ENCODE data around the gene KCNMA1. TPM values are rescaled to one million over a fixed set of nuclear protein-coding genes. Genes with fewer than 3 reads are reported as not detected.

The KCNMA1 gene
- total RNA-seq, 1 experiment from 2014 or later: 0.70 TPM

DNA sequence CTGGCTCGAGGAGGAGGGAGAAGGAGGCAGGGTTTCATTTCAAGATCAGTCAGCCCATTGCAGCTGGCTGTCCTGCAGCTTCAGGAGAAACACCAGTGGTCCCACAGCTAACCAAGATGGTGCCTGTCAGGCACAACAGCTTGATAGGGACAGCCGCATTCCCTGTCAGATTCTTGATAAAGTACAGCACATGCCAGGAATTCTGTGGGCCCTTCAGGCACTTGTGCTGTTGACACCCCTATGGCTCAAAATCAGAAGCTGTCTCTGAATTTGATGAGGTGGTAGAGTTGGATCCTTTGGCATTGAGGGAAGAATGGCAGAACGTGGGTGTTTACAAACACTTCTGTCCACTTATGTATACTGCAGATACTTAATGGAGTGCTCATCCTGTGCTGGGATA lies 354.3 kb downstream of the KCNMA1 start:
- ChIA-PET CTCF (no interaction called here), POLR2A (ENCODE audit: unreplicated experiment) (no interaction called here)
- H4K20me1 ChIP-seq (ENCODE audit: insufficient read depth): no peaks in the 10 kb centered on the region; the same call in 1 of the 2 replicates

DNA sequence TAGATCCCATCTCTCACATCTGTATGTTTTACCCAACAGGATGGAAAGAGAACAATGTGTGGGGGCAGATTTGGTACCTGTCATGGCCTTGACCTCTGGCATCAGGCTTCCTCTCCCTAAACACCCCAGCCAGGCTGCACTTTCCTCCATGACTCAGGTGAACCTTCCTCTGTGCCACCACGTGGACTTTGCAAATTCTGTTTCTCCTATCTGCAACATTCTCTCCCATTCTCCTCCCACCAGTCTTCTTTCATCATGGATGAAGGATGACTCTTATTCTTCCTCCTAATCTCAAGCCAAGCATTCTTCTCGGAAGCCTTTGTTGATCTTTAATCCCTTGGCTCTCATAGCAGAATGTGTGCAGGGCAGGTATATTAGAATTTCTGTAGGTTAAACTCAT lies 355.4 kb downstream of the KCNMA1 start:
- Histone ChIP-seq H3K4me1 (replicated peaks; ENCODE audit: insufficient read depth) (peaks cover 17% of the 10 kb centered on the region), H3K27ac (no peak overlapping the region), H3K4me2 (no peak overlapping the region), H3K27me3 (ENCODE audit: insufficient read depth, low read depth) (no peaks in the 10 kb centered on the region), H2AFZ (no peak overlapping the region), H3K79me2 (ENCODE audit: low read depth) (no peaks in the 10 kb centered on the region), H3K9me3 (ENCODE audit: insufficient read depth, low read depth) (no peaks in the 10 kb centered on the region), H3K36me3 (ENCODE audit: low read depth) (no peaks in the 10 kb centered on the region), H4K20me1 (ENCODE audit: insufficient read depth) (no peaks in the 10 kb centered on the region; the same call in 1 of the 2 replicates), H3K9me2 (ENCODE audit: insufficient read depth) (no peaks in the 10 kb centered on the region), H3F3A (ENCODE audit: insufficient read depth, low read depth) (no peaks in the 10 kb centered on the region), H3K4me3 (no peak overlapping the region)
- no TSS peak for BruUV-seq (replicated peaks)
- POLR2A ChIA-PET (ENCODE audit: unreplicated experiment): no interaction called here
- CTCF ChIA-PET: no interaction called here
- no peak for DNase-seq
- no peak for TF ChIP-seq EZH2 (IDR thresholded peaks at IDR 0.05; ENCODE audit: low read depth)
- TF ChIP-seq, protein P1, sequence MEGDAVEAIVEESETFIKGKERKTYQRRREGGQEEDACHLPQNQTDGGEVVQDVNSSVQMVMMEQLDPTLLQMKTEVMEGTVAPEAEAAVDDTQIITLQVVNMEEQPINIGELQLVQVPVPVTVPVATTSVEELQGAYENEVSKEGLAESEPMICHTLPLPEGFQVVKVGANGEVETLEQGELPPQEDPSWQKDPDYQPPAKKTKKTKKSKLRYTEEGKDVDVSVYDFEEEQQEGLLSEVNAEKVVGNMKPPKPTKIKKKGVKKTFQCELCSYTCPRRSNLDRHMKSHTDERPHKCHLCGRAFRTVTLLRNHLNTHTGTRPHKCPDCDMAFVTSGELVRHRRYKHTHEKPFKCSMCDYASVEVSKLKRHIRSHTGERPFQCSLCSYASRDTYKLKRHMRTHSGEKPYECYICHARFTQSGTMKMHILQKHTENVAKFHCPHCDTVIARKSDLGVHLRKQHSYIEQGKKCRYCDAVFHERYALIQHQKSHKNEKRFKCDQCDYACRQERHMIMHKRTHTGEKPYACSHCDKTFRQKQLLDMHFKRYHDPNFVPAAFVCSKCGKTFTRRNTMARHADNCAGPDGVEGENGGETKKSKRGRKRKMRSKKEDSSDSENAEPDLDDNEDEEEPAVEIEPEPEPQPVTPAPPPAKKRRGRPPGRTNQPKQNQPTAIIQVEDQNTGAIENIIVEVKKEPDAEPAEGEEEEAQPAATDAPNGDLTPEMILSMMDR (conservative IDR thresholded peaks at IDR 0.05): no peak
- intact Hi-C loops (cut with micrococcal nuclease; ENCODE audit: unreplicated experiment): no loop called here

More for the DNA sequence above, 354.3 kb downstream of the KCNMA1 start:
- Histone ChIP-seq H3K79me2 (ENCODE audit: low read depth) (no peaks in the 10 kb centered on the region), H2AFZ (no peak overlapping the region), H3F3A (ENCODE audit: insufficient read depth, low read depth) (no peaks in the 10 kb centered on the region), H3K36me3 (ENCODE audit: low read depth) (no peaks in the 10 kb centered on the region), H3K9me2 (ENCODE audit: insufficient read depth) (no peaks in the 10 kb centered on the region), H3K4me1 (replicated peaks; ENCODE audit: insufficient read depth) (peaks cover 17% of the 10 kb centered on the region), H3K27me3 (ENCODE audit: insufficient read depth, low read depth) (no peaks in the 10 kb centered on the region), H3K4me3 (no peak overlapping the region), H3K9me3 (ENCODE audit: insufficient read depth, low read depth) (no peaks in the 10 kb centered on the region), H3K27ac (no peak overlapping the region), H3K4me2 (no peak overlapping the region)
- BruUV-seq (replicated peaks): no TSS peak
- TF ChIP-seq, protein P1 (conservative IDR thresholded peaks at IDR 0.05): no peak
- no peak for TF ChIP-seq EZH2 (IDR thresholded peaks at IDR 0.05; ENCODE audit: low read depth)
- intact Hi-C loops (cut with micrococcal nuclease; ENCODE audit: unreplicated experiment): no loop called here
- DNase-seq: no peak

DNA sequence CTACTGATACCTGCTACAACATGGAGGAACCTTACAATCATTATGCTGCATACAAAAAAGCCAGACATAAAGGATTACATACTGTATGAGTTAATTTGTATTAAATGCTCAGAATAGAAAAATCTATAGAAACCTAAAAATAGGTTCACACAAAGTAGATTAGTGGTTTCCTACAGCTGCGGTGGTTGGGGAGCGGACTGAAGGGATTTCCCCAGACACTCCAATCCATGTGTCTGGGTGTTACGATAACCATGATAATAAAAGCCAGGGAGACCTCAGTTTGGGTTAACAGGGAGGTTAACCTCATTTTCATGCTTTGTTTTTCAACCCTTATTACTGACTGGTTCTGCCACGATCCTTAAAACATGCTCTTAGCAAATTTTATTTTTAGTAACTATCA lies 355.9 kb downstream of the KCNMA1 start:
- H3F3A ChIP-seq (ENCODE audit: insufficient read depth, low read depth): no peaks in the 10 kb centered on the region
- DNase-seq: no peak
- H4K20me1 ChIP-seq (ENCODE audit: insufficient read depth): no peaks in the 10 kb centered on the region; the same call in 1 of the 2 replicates
- TF ChIP-seq, protein P1 (conservative IDR thresholded peaks at IDR 0.05): no peak
- no peak for TF ChIP-seq EZH2 (IDR thresholded peaks at IDR 0.05; ENCODE audit: low read depth)
- POLR2A ChIA-PET (ENCODE audit: unreplicated experiment): no interaction called here
- peaks cover 17% of the 10 kb centered on the region for H3K4me1 ChIP-seq (replicated peaks; ENCODE audit: insufficient read depth)
- H3K9me2 ChIP-seq (ENCODE audit: insufficient read depth): no peaks in the 10 kb centered on the region
- no peak overlapping the region for H3K4me3 ChIP-seq
- intact Hi-C loops (cut with micrococcal nuclease; ENCODE audit: unreplicated experiment): no loop called here
- H3K27ac ChIP-seq: no peak overlapping the region
- no TSS peak for BruUV-seq (replicated peaks)
- no peak overlapping the region for H3K4me2 ChIP-seq
- no peaks in the 10 kb centered on the region for H3K79me2 ChIP-seq (ENCODE audit: low read depth)
- H2AFZ ChIP-seq: no peak overlapping the region
- CTCF ChIA-PET: no interaction called here
- H3K9me3 ChIP-seq (ENCODE audit: insufficient read depth, low read depth): no peaks in the 10 kb centered on the region
- no peaks in the 10 kb centered on the region for H3K27me3 ChIP-seq (ENCODE audit: insufficient read depth, low read depth)
- H3K36me3 ChIP-seq (ENCODE audit: low read depth): no peaks in the 10 kb centered on the region

All from PC-9 (cell line).